LNCAP (cell line): ENCODE results near the gene OR2H2.

Experiments used
- TF ChIP-seq, protein P1 (sequence below): fragments of 450-650 bp; IDR thresholded peaks from 2 replicates; pipeline ENCODE4 v1.5.1; 2017; ENCODE audit warnings: mild to moderate bottlenecking

Gene OR2H2

DNA sequence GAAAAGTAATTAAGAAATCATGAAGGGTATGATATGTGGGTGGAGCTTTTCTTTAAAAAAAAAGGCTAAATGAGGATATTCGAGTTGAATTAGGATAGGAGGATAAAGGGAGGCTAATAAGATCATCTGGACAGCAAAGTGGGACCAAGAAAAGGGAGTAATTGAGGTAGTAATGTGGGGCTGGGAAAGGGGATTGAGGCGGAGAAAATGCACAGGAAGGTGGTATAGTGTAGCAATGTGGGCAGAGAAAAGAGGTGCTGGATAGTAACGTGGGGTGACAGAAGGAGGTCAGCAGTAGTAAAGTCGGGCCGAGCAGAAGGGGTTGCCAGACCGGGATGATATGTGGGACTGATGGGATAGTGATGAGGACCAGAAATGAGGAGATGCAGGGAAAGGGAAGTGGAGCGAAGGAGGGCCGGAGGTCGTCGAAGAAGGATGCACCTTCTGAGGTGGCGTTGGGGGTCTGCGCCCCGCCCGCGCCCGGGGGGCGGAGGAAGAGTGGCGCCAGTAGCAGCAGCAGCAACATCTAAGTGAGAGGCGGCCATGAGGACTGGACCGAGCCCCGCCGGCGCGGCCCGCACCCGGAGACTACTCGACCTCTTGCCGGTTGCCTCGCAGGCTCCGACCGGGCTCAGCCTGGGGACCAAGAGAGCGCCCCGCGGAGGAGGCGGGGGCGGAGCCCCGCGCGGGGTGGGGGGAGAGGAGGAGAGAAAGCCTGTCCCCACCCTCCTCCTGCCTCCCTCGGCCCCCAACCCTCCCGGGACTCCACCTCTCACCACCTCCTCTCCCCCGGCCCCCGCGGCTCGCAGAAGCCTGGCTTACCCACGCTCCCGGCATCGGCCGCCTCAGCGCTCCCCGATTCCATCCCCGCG is 47.2 kb downstream of the OR2H2 start:
- TF ChIP-seq, protein P1, sequence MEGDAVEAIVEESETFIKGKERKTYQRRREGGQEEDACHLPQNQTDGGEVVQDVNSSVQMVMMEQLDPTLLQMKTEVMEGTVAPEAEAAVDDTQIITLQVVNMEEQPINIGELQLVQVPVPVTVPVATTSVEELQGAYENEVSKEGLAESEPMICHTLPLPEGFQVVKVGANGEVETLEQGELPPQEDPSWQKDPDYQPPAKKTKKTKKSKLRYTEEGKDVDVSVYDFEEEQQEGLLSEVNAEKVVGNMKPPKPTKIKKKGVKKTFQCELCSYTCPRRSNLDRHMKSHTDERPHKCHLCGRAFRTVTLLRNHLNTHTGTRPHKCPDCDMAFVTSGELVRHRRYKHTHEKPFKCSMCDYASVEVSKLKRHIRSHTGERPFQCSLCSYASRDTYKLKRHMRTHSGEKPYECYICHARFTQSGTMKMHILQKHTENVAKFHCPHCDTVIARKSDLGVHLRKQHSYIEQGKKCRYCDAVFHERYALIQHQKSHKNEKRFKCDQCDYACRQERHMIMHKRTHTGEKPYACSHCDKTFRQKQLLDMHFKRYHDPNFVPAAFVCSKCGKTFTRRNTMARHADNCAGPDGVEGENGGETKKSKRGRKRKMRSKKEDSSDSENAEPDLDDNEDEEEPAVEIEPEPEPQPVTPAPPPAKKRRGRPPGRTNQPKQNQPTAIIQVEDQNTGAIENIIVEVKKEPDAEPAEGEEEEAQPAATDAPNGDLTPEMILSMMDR: no peak

DNA sequence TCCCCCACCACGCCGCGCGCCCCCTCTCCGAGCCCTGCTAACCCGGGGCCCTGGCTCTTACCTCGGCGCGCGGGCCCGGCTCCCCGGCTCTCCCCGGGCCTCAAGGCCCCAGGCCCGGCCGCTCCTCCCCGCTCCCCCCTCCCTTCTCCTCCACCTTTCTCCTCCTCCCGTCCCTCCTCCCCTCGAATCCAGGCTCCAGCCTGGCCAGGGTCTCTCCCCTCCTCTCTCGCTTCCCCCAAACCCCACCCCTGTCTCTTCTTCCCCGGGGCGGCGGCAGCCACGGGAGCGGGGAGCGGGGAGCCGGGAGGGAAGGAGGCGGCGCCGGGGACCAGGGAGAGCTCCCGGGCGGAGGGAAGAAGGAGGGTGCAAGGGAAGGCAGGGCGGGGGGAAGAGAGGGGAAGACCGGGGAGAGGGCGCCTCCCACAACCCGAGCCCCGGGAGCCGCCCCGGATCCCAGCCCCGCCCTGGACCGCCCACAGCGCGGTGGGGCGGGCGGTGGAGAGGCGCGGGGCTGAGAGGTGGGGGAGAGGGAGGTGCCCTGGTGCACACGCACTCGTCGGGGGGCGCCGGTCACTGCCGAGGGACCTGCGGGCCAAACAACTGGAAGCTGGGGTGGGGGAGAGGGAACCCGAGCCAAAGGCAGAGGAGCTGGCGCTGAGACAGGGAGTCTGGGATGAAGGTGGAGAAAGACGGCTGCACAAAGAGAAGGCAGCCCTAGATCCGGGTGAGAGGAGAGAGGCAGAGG is 48.0 kb downstream of the OR2H2 start, which contains the start of gene GABBR1:
Gene GABBR1 (minus strand): TSS at position 395 of the 745 bp plus-strand sequence. CDS start 798 bp downstream, outside the sequence.
- TF ChIP-seq, protein P1: no peak

DNA sequence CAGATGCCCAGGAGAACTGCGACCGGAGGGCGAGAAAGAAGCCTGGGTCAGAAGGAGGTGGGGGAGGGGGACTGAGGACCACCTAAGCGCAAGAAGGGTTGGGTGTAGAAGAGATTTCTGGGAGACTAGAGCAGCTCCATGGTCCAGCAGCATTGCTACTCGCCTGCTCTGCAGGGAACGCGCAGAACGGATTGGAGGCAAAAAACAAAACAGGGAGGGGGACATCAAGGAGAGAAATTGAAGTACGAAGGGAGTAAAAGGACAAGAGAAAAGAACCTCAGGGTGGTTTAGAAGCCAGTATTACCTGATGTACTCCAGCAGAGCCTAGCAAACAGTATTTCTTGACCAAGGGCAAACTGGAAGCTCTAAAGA is 48.6 kb downstream of the OR2H2 start:
- TF ChIP-seq, protein P1: no peak

DNA sequence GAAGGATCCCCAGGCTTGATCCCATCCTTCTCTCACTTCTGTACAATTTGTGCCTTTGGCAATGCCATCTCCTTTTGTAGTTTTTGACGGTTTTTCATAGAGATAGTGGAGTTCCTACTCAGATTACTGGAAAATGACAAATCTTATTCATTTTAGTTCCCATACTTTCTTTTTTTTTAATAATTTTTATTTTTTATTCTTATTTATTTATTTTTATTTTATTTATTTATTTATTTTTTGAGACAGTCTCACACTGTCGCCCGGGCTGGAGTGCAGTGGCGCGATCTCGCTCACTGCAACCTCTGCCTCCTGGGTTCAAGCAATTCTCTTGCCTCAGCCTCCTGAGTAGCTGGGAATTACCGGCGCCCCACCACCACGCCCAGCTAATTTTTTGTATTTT is 52.3 kb downstream of the OR2H2 start:
- TF ChIP-seq, protein P1: no peak
